Parathyroid adenoma (tissue), 2 donors: ENCODE measurements around the gene THAP7.
A peak's percentile ranks its signal among the peaks of the same experiment; 100 is the strongest.

ENCODE experiments used
- H2AFZ ChIP-seq: fragments of 300-600 bp; sonication (generic); one replicate; pipeline ENCODE4 v1.7.0; 2017; ENCODE audit warnings: antibody characterized with exemption, mild to moderate bottlenecking
- H3K27ac ChIP-seq: fragments of 300-600 bp; sonication (generic); one replicate; pipeline ENCODE4 v1.7.0; 2017
- H3K27me3 ChIP-seq: fragments of 300-600 bp; sonication (generic); one replicate; pipeline ENCODE4 v1.7.0; 2017; ENCODE audit warnings: low read length; ENCODE audit not compliant: control insufficient read depth, insufficient read depth
- H3K36me3 ChIP-seq: fragments of 300-600 bp; sonication (generic); one replicate; pipeline ENCODE4 v1.7.0; 2017; ENCODE audit warnings: low read length; ENCODE audit not compliant: control insufficient read depth, insufficient read depth
- H3K4me1 ChIP-seq: fragments of 300-600 bp; sonication (generic); one replicate; pipeline ENCODE4 v1.7.0; 2017; ENCODE audit warnings: control low read depth
- H3K4me2 ChIP-seq: fragments of 300-600 bp; sonication (generic); one replicate; pipeline ENCODE4 v1.7.0; 2017; ENCODE audit warnings: low read length
- H3K4me3 ChIP-seq: fragments of 300-600 bp; sonication (generic); one replicate; pipeline ENCODE4 v1.7.0; 2017; ENCODE audit warnings: low read depth, low read length
- H3K79me2 ChIP-seq: fragments of 300-600 bp; sonication (generic); one replicate; pipeline ENCODE4 v1.7.0; 2017; ENCODE audit warnings: control low read depth
- H3K9ac ChIP-seq: fragments of 300-600 bp; sonication (generic); one replicate; pipeline ENCODE4 v1.7.0; 2017; ENCODE audit warnings: mild to moderate bottlenecking
- H3K9me3 ChIP-seq: fragments of 300-600 bp; sonication (generic); one replicate; pipeline ENCODE4 v1.7.0; 2017; ENCODE audit warnings: low read length; ENCODE audit not compliant: control insufficient read depth
- CTCF ChIP-seq: fragments of 300-600 bp; sonication (generic); IDR thresholded peaks from one replicate; pipeline ENCODE4 v1.7.0; 2017; ENCODE audit warnings: antibody characterized with exemption, mild to moderate bottlenecking
- donor health status: primary hyperparathyroidism.

THAP7 gene

GRCh38 chr22:21015466-21016006 is 13.6 kb upstream of the THAP7 start:
- no peak overlapping the region for H3K27ac ChIP-seq
- no peak overlapping the region for H3K9ac ChIP-seq
- H2AFZ ChIP-seq: no peak overlapping the region
- TF ChIP-seq CTCF: no peak
- H3K4me2 ChIP-seq: no peak overlapping the region
- H3K4me1 ChIP-seq: no peaks in the 10 kb centered on the region
- H3K4me3 ChIP-seq: no peak overlapping the region
- no peaks in the 10 kb centered on the region for H3K9me3 ChIP-seq
- H3K36me3 ChIP-seq: no peaks in the 10 kb centered on the region
- H3K79me2 ChIP-seq: no peaks in the 10 kb centered on the region
- H3K27me3 ChIP-seq: no peaks in the 10 kb centered on the region

GRCh38 chr22:21014726-21015465 is 13.0 kb upstream of the THAP7 start, which contains the start of gene P2RX6:
Gene P2RX6, plus strand, starts transcription at chr22:21015165. Its CDS starts 10 bp downstream, at chr22:21015175.
- H3K79me2 ChIP-seq: no peaks in the 10 kb centered on the region
- no peaks in the 10 kb centered on the region for H3K27me3 ChIP-seq
- H3K9ac ChIP-seq: no peak within 1 kb of the TSS
- peak within 1 kb of the TSS; percentile 55 for H3K4me3 ChIP-seq
- H3K4me1 ChIP-seq: no peaks in the 10 kb centered on the region
- H3K9me3 ChIP-seq: no peaks in the 10 kb centered on the region
- H3K4me2 ChIP-seq: peak within 1 kb of the TSS; percentile 66
- no peaks in the 10 kb centered on the region for H3K36me3 ChIP-seq
- TF ChIP-seq CTCF: no peak
- H2AFZ ChIP-seq: peak within 1 kb of the TSS; percentile 74
- peak within 1 kb of the TSS; percentile 2 for H3K27ac ChIP-seq

GRCh38 chr22:21014202-21014725 is 12.3 kb upstream of the THAP7 start:
- no peak for TF ChIP-seq CTCF
- Histone ChIP-seq H3K4me1 (no peaks in the 10 kb centered on the region), H2AFZ (peak overlapping the region; percentile 74), H3K9me3 (no peaks in the 10 kb centered on the region), H3K36me3 (no peaks in the 10 kb centered on the region), H3K9ac (no peak overlapping the region), H3K27ac (peak overlapping the region; percentile 2), H3K4me3 (peak overlapping the region; percentile 55), H3K27me3 (no peaks in the 10 kb centered on the region), H3K4me2 (peak overlapping the region; percentile 66), H3K79me2 (no peaks in the 10 kb centered on the region)

GRCh38 chr22:21013657-21014201 is 11.8 kb upstream of the THAP7 start:
- no peaks in the 10 kb centered on the region for H3K9me3 ChIP-seq
- peak overlapping the region; percentile 2 for H3K27ac ChIP-seq
- H3K79me2 ChIP-seq: no peaks in the 10 kb centered on the region
- no peaks in the 10 kb centered on the region for H3K27me3 ChIP-seq
- no peak overlapping the region for H3K9ac ChIP-seq
- no peak for TF ChIP-seq CTCF
- peak overlapping the region; percentile 74 for H2AFZ ChIP-seq
- peak overlapping the region; percentile 66 for H3K4me2 ChIP-seq
- no peaks in the 10 kb centered on the region for H3K4me1 ChIP-seq
- peak overlapping the region; percentile 55 for H3K4me3 ChIP-seq
- H3K36me3 ChIP-seq: no peaks in the 10 kb centered on the region
